ENCODE results near the gene RUNX2. TPM values are rescaled to one million over a fixed set of nuclear protein-coding genes. Genes with fewer than 3 reads are reported as not detected.

Gene RUNX2
- total RNA-seq, 1 donor from 2014 or later, result 3.7 TPM

DNA sequence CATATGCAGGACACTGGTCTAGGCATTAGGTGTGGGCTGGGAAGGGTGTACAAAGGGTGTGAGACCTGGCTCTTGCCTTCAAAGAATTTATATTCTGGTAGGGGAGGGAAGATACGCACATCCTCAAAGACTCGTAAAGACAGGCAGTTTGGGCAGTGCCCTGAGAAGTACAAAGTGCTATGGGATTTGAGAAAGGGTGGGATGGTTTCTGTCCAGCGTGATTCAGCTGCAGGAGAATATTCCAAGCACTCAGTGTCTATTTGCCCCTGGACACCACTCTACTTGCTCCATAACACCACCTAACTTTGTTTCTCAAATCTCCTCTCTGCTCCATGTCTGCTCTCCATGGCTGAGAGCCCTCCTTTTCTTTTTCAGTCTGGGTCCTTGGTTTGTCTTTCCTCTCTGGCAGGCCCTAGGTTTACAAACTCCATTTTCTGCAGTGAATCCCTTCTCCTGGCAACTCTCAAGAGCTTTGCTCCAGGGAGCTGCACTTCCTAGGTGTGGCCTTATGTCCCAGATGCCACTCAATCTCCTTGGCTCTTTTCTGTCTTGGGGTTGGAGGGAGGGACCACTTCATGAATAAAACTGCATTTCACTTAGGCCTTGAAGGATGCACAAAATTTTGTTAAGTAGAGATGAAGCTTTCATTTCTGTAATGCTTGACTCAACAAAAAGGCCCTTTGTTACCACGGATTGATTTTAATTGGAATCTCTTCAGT is 377.2 kb downstream of the RUNX2 start:
- DNase-seq (no peak), ATAC-seq (no peak)
- H3K4me3 ChIP-seq, result no peak overlapping the region
- no peaks in the 10 kb centered on the region for H3K9me3 ChIP-seq
- intact Hi-C loops (cut with DNase I), result no loop called here
- H3K27me3 ChIP-seq (ENCODE audit: low read depth), result no peaks in the 10 kb centered on the region
- no peaks in the 10 kb centered on the region for H3K36me3 ChIP-seq
- H3K27ac ChIP-seq, result no peak overlapping the region
- no peaks in the 10 kb centered on the region for H3K4me1 ChIP-seq
- TF ChIP-seq, protein P1, sequence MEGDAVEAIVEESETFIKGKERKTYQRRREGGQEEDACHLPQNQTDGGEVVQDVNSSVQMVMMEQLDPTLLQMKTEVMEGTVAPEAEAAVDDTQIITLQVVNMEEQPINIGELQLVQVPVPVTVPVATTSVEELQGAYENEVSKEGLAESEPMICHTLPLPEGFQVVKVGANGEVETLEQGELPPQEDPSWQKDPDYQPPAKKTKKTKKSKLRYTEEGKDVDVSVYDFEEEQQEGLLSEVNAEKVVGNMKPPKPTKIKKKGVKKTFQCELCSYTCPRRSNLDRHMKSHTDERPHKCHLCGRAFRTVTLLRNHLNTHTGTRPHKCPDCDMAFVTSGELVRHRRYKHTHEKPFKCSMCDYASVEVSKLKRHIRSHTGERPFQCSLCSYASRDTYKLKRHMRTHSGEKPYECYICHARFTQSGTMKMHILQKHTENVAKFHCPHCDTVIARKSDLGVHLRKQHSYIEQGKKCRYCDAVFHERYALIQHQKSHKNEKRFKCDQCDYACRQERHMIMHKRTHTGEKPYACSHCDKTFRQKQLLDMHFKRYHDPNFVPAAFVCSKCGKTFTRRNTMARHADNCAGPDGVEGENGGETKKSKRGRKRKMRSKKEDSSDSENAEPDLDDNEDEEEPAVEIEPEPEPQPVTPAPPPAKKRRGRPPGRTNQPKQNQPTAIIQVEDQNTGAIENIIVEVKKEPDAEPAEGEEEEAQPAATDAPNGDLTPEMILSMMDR (IDR thresholded peaks at IDR 0.05), result no peak

DNA sequence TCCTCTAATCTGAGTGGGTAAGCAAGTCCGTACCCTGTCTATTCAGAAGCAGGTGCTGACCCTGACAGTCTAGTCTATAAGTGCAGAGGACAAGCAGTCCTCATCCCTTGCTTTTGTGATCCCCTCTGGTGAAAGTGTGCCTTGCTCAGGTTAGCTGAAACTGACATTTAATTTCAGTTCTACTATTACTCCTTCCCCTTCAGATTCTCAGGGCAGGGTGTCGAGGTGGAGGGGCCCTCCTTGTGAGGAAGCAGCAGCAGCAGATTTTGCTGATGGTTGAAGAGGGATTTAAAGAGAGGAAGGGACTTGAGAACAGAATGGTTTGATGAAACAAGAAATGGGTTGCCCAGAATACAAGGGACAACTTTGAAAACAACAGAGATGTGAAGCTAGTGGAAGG is 378.2 kb downstream of the RUNX2 start:
- TF ChIP-seq, protein P1 (IDR thresholded peaks at IDR 0.05), result no peak
- intact Hi-C loops (cut with DNase I), result no loop called here
- ATAC-seq, result no peak
- no peak overlapping the region for H3K4me3 ChIP-seq
- H3K9me3 ChIP-seq, result no peaks in the 10 kb centered on the region
- no peaks in the 10 kb centered on the region for H3K36me3 ChIP-seq
- H3K4me1 ChIP-seq, result no peaks in the 10 kb centered on the region
- no peak overlapping the region for H3K27ac ChIP-seq
- no peaks in the 10 kb centered on the region for H3K27me3 ChIP-seq (ENCODE audit: low read depth)
- DNase-seq, result no peak

- Histone ChIP-seq H3K36me3 (no peaks in the 10 kb centered on the region), H3K27me3 (ENCODE audit: low read depth) (no peaks in the 10 kb centered on the region), H3K4me1 (no peaks in the 10 kb centered on the region), H3K9me3 (no peaks in the 10 kb centered on the region), H3K27ac (no peak overlapping the region), H3K4me3 (no peak overlapping the region)
- TF ChIP-seq, protein P1 (IDR thresholded peaks at IDR 0.05), result no peak
- intact Hi-C loops (cut with DNase I), result no loop called here
- DNase-seq (no peak), ATAC-seq (no peak)
Measured at GRCh38 chr6:45707176-45707575, 379.0 kb downstream of the RUNX2 start.

DNA sequence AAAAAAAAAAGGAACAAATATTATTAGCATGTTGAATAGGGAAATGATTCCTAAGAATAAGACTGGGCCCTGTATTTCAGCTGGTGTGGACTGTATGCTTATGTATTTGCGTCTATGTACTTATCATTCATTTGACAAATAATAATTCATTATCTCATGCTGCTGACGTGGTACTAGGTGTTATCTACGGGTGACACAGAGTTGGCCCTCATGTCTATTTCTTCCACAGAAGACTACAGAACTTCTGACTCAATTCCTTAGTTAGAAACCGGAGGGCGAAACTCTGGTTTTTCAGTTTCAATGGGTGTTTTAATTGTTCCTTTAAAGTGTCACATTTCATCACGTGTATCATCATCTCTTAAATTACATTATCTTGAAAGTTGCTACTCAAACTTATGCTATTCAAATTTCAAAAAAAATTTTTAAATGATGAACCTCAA is 381.7 kb downstream of the RUNX2 start:
- H3K4me1 ChIP-seq, result peaks cover 6% of the 10 kb centered on the region
- TF ChIP-seq, protein P1 (IDR thresholded peaks at IDR 0.05), result no peak
- H3K27me3 ChIP-seq (ENCODE audit: low read depth), result no peaks in the 10 kb centered on the region
- H3K4me3 ChIP-seq, result no peak overlapping the region
- ATAC-seq, result peak; percentile 39 to 54
- H3K36me3 ChIP-seq, result no peaks in the 10 kb centered on the region
- no peak for DNase-seq
- intact Hi-C loops (cut with DNase I), result loop anchor here (10.0 kb wide), 1 partner anchor 285 kb away; no protein-coding TSS in a partner anchor
- H3K9me3 ChIP-seq, result no peaks in the 10 kb centered on the region
- H3K27ac ChIP-seq, result no peak overlapping the region

DNA sequence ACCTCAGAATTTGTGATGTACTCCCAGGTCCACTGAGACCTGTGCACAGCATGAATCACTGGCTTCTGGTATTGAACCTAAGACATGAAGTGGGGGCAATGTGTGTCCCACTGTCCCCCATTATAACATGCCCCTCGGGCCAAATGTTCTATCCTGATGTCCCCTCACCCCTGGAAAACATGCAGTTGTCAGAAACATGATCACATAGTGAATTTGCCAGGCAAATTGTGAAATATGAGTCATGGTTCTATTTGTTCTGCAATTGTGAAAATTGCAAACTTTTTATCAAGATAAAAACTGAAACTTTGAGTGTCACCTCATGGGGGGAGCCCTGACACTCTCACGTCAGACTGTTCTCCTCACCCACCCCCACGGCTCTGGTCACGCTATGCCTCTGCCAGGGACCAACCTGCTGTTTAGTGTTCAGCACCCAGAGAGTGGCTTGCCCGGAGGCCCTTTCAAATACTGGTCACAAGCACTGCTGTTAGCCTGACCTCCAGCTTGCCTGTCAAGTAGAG is 382.2 kb downstream of the RUNX2 start:
- ATAC-seq (peak; percentile 54 to 59), DNase-seq (peak; percentile 58)
- no peaks in the 10 kb centered on the region for H3K36me3 ChIP-seq
- no peak overlapping the region for H3K4me3 ChIP-seq
- intact Hi-C loops (cut with DNase I), result loop anchor here (10.0 kb wide), 1 partner anchor 286 kb away; no protein-coding TSS in a partner anchor
- no peaks in the 10 kb centered on the region for H3K9me3 ChIP-seq
- TF ChIP-seq, protein P1 (IDR thresholded peaks at IDR 0.05), result no peak
- H3K4me1 ChIP-seq, result peaks cover 9% of the 10 kb centered on the region
- H3K27me3 ChIP-seq (ENCODE audit: low read depth), result no peaks in the 10 kb centered on the region
- H3K27ac ChIP-seq, result no peak overlapping the region

Measured in lower lobe of right lung (tissue), 2 donors.